ENCODE data around the gene GPD2. TPM values are rescaled to one million over a fixed set of nuclear protein-coding genes. Genes with fewer than 3 reads are reported as not detected.

Gene GPD2
- total RNA-seq, 6 experiments from 2014 or later: 3.2 to 8.8 (median 4.8) TPM

GRCh38 chr2:156437272-156437930, 1.2 kb downstream of the GPD2 start:
- WGBS (ENCODE audit: insufficient coverage, low coverage, low lambda C conversion rate, missing lambda C conversion rate): 38% methylated on average over 6 of the region's 6 CpGs
- peak overlapping the region; percentile 97 to 98 (median 97) for H3K27ac ChIP-seq
- no peaks in the 10 kb centered on the region for H3K27me3 ChIP-seq
- intact Hi-C loops (cut with DNase I): no loop called here
- no peaks in the 10 kb centered on the region for H3K9me3 ChIP-seq
- peak overlapping the region in 2 of 3 donors; percentile 62 to 82 for H3K4me3 ChIP-seq
- peak; percentile 35 for TF ChIP-seq POLR2A (IDR thresholded peaks at IDR 0.05)
- no peak for TF ChIP-seq CTCF (IDR thresholded peaks at IDR 0.05)
- H3K4me1 ChIP-seq: peaks cover 0 to 5% (median 0%) of the 10 kb centered on the region in 4 donors
- ATAC-seq (no peak), DNase-seq (peak in 1 of 3 donors; percentile 25)
- H3K36me3 ChIP-seq: no peaks in the 10 kb centered on the region

GRCh38 chr2:156437931-156438410, 1.8 kb downstream of the GPD2 start:
- intact Hi-C loops (cut with DNase I): no loop called here
- no peak overlapping the region for H3K4me3 ChIP-seq

GRCh38 chr2:156443089-156443488, 6.9 kb downstream of the GPD2 start:
- Histone ChIP-seq H3K4me3 (no peak overlapping the region), H3K27me3 (no peaks in the 10 kb centered on the region), H3K9me3 (no peaks in the 10 kb centered on the region), H3K27ac (no peak overlapping the region), H3K4me1 (no peaks in the 10 kb centered on the region), H3K36me3 (no peaks in the 10 kb centered on the region)
- intact Hi-C loops (cut with DNase I): no loop called here
- DNase-seq (no peak), ATAC-seq (no peak)
- TF ChIP-seq CTCF (IDR thresholded peaks at IDR 0.05): no peak
- no peak for TF ChIP-seq POLR2A (IDR thresholded peaks at IDR 0.05)

More at GRCh38 chr2:156437931-156438410, 1.8 kb downstream of the GPD2 start:
- Histone ChIP-seq H3K27ac (no peak overlapping the region), H3K27me3 (no peaks in the 10 kb centered on the region), H3K36me3 (no peaks in the 10 kb centered on the region), H3K4me1 (peaks cover 0 to 5% (median 0%) of the 10 kb centered on the region in 4 donors), H3K9me3 (no peaks in the 10 kb centered on the region)
- WGBS (ENCODE audit: insufficient coverage, low coverage, low lambda C conversion rate, missing lambda C conversion rate): 100% methylated on average over 4 of the region's 4 CpGs
- TF ChIP-seq CTCF (IDR thresholded peaks at IDR 0.05) (no peak), POLR2A (IDR thresholded peaks at IDR 0.05) (no peak)
- no peak for DNase-seq
- ATAC-seq: no peak

- DNase-seq (no peak), ATAC-seq (no peak)
- WGBS (ENCODE audit: insufficient coverage, low coverage, low lambda C conversion rate, missing lambda C conversion rate): 93% methylated on average over 4 of the region's 6 CpGs
- TF ChIP-seq CTCF (IDR thresholded peaks at IDR 0.05) (no peak), POLR2A (IDR thresholded peaks at IDR 0.05) (no peak)
- Histone ChIP-seq H3K27ac (no peak overlapping the region), H3K4me3 (no peak overlapping the region), H3K4me1 (no peaks in the 10 kb centered on the region), H3K27me3 (no peaks in the 10 kb centered on the region), H3K9me3 (no peaks in the 10 kb centered on the region), H3K36me3 (no peaks in the 10 kb centered on the region)
- intact Hi-C loops (cut with DNase I): no loop called here
These were observed 9.4 kb downstream of the GPD2 start for GRCh38 chr2:156445296-156446220.
